HUES64 (cell line): ENCODE results near the gene DYRK1A.

Experiments used
- H3K27ac ChIP-seq: 2 replicates; pipeline ENCODE4 v1.7.0; 2013; ENCODE audit warnings: low read depth, low read length, inconsistent platforms
- H3K27me3 ChIP-seq: 2 replicates; pipeline ENCODE4 v1.6.1; 2013; ENCODE audit warnings: mild to moderate bottlenecking, low read length; ENCODE audit not compliant: insufficient read depth
- H3K36me3 ChIP-seq: 2 replicates; pipeline ENCODE4 v1.6.1; 2013; ENCODE audit warnings: mild to moderate bottlenecking, low read length; ENCODE audit not compliant: insufficient read depth
- H3K4me1 ChIP-seq: 2 replicates; pipeline ENCODE4 v1.6.1; 2013; ENCODE audit warnings: mild to moderate bottlenecking, low read length, moderate library complexity; ENCODE audit not compliant: insufficient read depth
- H3K4me3 ChIP-seq: 2 replicates; pipeline ENCODE4 v1.5.1; 2013; ENCODE audit warnings: mild to moderate bottlenecking, low read length, moderate library complexity
- H3K9ac ChIP-seq: 2 replicates; pipeline ENCODE4 v1.6.1; 2013; ENCODE audit warnings: mild to moderate bottlenecking, low read depth, low read length
- H3K9me3 ChIP-seq: 2 replicates; pipeline ENCODE4 v1.6.1; 2013; ENCODE audit warnings: low read depth, low read length; ENCODE audit not compliant: insufficient read depth
- WGBS: fragments of 150-250, 120-280 bp; methylation state at CpG from one replicate; pipeline ENCODE4 v1.1.7; 2013; ENCODE audit warnings: missing lambda C conversion rate; 5-methylcytosine and 5-hydroxymethylcytosine counted together

Gene DYRK1A

GRCh38 chr21:37386151-37386550 is 19.6 kb downstream of the DYRK1A start:
- no peak overlapping the region for H3K27ac ChIP-seq
- no peak overlapping the region for H3K9ac ChIP-seq
- no peak overlapping the region for H3K4me3 ChIP-seq
- H3K9me3 ChIP-seq: no peaks in the 10 kb centered on the region
- peaks cover 33% of the 10 kb centered on the region for H3K4me1 ChIP-seq
- no peaks in the 10 kb centered on the region for H3K36me3 ChIP-seq
- WGBS: 95% methylated on average over 8 of the region's 8 CpGs
- H3K27me3 ChIP-seq: no peaks in the 10 kb centered on the region

GRCh38 chr21:37389456-37389855 is 22.9 kb downstream of the DYRK1A start:
- Histone ChIP-seq H3K9ac (no peak overlapping the region), H3K27ac (no peak overlapping the region), H3K9me3 (no peaks in the 10 kb centered on the region), H3K4me1 (peaks cover 20% of the 10 kb centered on the region), H3K4me3 (no peak overlapping the region), H3K27me3 (no peaks in the 10 kb centered on the region), H3K36me3 (no peaks in the 10 kb centered on the region)
- WGBS: 94% methylated on average over 5 of the region's 5 CpGs

GRCh38 chr21:37391666-37392065 is 25.1 kb downstream of the DYRK1A start:
- no peaks in the 10 kb centered on the region for H3K9me3 ChIP-seq
- no peaks in the 10 kb centered on the region for H3K36me3 ChIP-seq
- no peak overlapping the region for H3K9ac ChIP-seq
- no peak overlapping the region for H3K4me3 ChIP-seq
- WGBS: 87% methylated on average over 3 of the region's 3 CpGs
- no peak overlapping the region for H3K27ac ChIP-seq
- H3K27me3 ChIP-seq: no peaks in the 10 kb centered on the region
- peaks cover 25% of the 10 kb centered on the region for H3K4me1 ChIP-seq

DNA sequence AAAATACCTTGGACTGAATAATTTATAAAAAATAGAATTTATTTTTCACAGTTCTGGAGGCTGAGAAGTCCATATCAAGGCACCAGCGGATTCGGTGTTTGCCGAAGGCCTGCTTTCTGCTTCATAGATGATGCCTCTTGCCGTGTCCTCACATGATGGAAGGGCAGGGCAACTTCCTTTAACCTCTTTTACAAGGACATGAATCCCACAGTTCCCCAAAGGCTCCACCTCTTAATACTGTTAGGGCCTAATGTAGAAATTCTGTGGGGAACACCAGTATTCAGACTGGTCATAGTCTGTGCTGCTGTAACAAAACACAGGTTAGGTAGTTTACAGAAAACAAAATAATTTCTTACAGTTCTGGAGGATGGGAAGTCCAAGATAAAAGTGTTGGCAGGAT is 25.9 kb downstream of the DYRK1A start:
- Histone ChIP-seq H3K4me1 (peaks cover 22% of the 10 kb centered on the region), H3K9ac (no peak overlapping the region), H3K9me3 (no peaks in the 10 kb centered on the region), H3K27me3 (no peaks in the 10 kb centered on the region), H3K4me3 (no peak overlapping the region), H3K36me3 (no peaks in the 10 kb centered on the region), H3K27ac (no peak overlapping the region)
- 96% methylated on average over 4 of the region's 4 CpGs for WGBS

- Histone ChIP-seq H3K27me3 (no peaks in the 10 kb centered on the region), H3K4me3 (no peak overlapping the region), H3K27ac (no peak overlapping the region), H3K4me1 (peaks cover 22% of the 10 kb centered on the region), H3K9ac (no peak overlapping the region), H3K36me3 (no peaks in the 10 kb centered on the region), H3K9me3 (no peaks in the 10 kb centered on the region)
- WGBS: 93% methylated on average over 2 of the region's 2 CpGs
Observed at GRCh38 chr21:37393030-37393429, 26.5 kb downstream of the DYRK1A start.

DNA sequence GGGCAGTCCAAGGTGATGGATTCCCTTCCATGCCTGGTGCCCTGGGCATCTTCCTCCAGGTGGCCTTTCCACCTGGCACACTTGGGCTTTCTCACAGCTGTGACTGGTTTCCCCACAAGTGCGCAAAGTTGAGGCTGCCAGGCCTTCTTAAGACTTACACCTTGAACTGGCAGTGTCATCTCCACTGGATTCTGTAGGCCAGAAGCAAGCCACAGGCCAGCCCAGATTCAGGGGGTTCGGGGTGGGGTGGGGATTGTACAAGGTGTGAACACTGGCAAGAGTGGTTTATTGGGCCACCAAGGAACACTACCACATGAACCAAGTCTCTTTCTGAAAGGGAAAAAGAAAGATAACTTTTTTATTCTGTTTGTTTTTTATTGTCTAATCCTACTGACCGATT is 27.2 kb downstream of the DYRK1A start:
- 99% methylated on average over 2 of the region's 3 CpGs for WGBS
- H3K9ac ChIP-seq: no peak overlapping the region
- H3K27me3 ChIP-seq: no peaks in the 10 kb centered on the region
- peaks cover 29% of the 10 kb centered on the region for H3K4me1 ChIP-seq
- no peaks in the 10 kb centered on the region for H3K9me3 ChIP-seq
- H3K36me3 ChIP-seq: no peaks in the 10 kb centered on the region
- H3K4me3 ChIP-seq: no peak overlapping the region
- H3K27ac ChIP-seq: no peak overlapping the region

DNA sequence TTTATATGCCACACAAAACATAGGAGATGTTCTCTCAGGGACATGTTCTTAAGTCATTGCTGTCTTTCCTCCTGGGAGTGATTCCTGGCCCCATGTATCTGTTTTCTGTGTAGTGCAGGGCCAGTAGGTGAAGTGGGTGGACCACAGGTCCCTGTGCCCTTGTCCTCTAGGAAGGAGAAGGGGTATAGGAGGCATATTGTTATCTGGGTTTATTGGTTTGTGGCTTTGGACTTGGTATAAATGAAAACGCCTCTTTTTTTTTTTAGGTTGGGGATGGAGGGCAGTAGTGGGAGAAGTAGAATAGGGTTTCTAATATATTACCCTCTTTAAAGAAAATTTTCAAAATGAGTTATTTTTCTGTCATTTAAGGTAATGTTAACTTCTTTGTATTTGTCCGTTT is 29.4 kb downstream of the DYRK1A start:
- Histone ChIP-seq H3K27me3 (no peaks in the 10 kb centered on the region), H3K27ac (no peak overlapping the region), H3K4me1 (peaks cover 29% of the 10 kb centered on the region), H3K4me3 (no peak overlapping the region), H3K9me3 (no peaks in the 10 kb centered on the region), H3K36me3 (no peaks in the 10 kb centered on the region), H3K9ac (no peak overlapping the region)
- 96% methylated on average over 2 of the region's 2 CpGs for WGBS

DNA sequence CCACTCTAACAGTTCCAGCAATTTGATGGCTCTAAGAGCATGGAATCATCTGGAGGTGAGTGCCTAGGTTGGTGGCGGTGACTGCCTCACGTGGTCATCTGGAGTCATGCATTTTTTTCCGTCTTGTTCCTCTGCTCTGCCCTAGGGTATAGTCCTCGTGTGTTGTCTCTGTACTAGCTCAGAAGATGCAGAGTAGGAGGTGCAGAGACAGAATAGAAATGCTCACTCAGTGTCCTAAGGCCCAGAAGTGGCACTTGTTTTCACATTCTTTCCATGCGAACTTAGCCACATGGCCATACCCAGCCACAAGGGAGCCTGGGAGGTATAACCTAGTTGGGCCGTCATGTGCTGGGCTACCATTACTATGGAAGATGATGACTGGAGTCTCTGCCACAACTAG is 30.3 kb downstream of the DYRK1A start:
- Histone ChIP-seq H3K4me3 (no peak overlapping the region), H3K27ac (no peak overlapping the region), H3K27me3 (no peaks in the 10 kb centered on the region), H3K9ac (no peak overlapping the region), H3K9me3 (peaks cover 2% of the 10 kb centered on the region; the same call in 1 of the 2 replicates), H3K4me1 (peaks cover 26% of the 10 kb centered on the region; the same call in 1 of the 2 replicates), H3K36me3 (no peaks in the 10 kb centered on the region)
- WGBS: 90% methylated on average over 6 of the region's 6 CpGs

GRCh38 chr21:37398697-37399096 is 32.1 kb downstream of the DYRK1A start:
- no peak overlapping the region for H3K4me3 ChIP-seq
- H3K36me3 ChIP-seq: no peaks in the 10 kb centered on the region
- no peak overlapping the region for H3K27ac ChIP-seq
- peaks cover 26% of the 10 kb centered on the region; the same call in 1 of the 2 replicates for H3K4me1 ChIP-seq
- no peak overlapping the region for H3K9ac ChIP-seq
- peaks cover 6% of the 10 kb centered on the region; the same call in 1 of the 2 replicates for H3K9me3 ChIP-seq
- no peaks in the 10 kb centered on the region for H3K27me3 ChIP-seq
- 90% methylated on average over 5 of the region's 5 CpGs for WGBS

DNA sequence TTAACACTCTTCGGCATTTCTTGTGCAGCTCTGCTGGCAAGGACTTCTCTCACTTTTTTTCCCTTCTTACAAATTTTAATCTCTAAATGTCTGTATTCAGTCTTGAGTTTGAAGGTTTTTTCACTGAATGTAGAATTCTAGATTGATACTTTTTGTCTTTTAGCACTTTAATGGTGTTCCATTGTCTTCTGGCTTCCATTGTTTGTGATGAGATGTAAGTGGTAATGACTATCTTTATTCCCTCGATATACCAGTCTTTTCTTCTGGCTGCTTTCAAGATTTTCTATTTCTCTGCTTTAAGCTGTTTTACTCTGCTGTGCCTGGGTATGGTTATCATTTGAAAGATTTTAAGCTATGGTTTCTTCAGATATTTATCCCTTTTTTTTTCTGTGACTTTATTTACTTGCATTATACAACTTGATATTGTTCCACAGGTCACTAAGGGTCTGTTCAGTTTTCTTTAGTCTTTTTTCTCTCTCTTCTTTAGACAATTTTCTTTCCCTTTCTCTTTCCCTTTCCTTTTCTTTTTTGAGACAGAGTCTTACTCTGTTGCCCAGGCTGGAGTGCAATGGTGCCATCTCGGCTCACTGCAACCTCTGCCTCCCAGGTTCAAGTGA is 35.8 kb downstream of the DYRK1A start:
- H3K36me3 ChIP-seq: no peaks in the 10 kb centered on the region
- H3K4me3 ChIP-seq: no peak overlapping the region
- no peaks in the 10 kb centered on the region for H3K27me3 ChIP-seq
- H3K27ac ChIP-seq: no peak overlapping the region
- H3K4me1 ChIP-seq: peaks cover 16% of the 10 kb centered on the region
- H3K9ac ChIP-seq: no peak overlapping the region
- 97% methylated on average over 3 of the region's 3 CpGs for WGBS
- peaks cover 6% of the 10 kb centered on the region; the same call in 1 of the 2 replicates for H3K9me3 ChIP-seq

- H3K9me3 ChIP-seq: peaks cover 6% of the 10 kb centered on the region; the same call in 1 of the 2 replicates
- H3K27me3 ChIP-seq: no peaks in the 10 kb centered on the region
- WGBS: 92% methylated on average over 4 of the region's 4 CpGs
- no peak overlapping the region for H3K9ac ChIP-seq
- no peak overlapping the region for H3K4me3 ChIP-seq
- no peak overlapping the region for H3K27ac ChIP-seq
- no peaks in the 10 kb centered on the region for H3K36me3 ChIP-seq
- H3K4me1 ChIP-seq: peaks cover 18% of the 10 kb centered on the region
Observed at GRCh38 chr21:37405629-37406028, 39.1 kb downstream of the DYRK1A start.
